ENCODE measurements around the gene MAPK11.

- TF ChIP-seq POLR2A (IDR thresholded peaks at IDR 0.05; ENCODE audit: low read length) (no peak), GATA1 (IDR thresholded peaks at IDR 0.05; ENCODE audit: low read depth, low read length) (no peak)
Observed at GRCh38 chr22:50248196-50249081, 21.7 kb downstream of the MAPK11 start.
